PC-3 (cell line): Measurements from ENCODE around the gene UBXN6. TPM values are rescaled to one million over a fixed set of nuclear protein-coding genes. Genes with fewer than 3 reads are reported as not detected.

ENCODE experiments used
- ATAC-seq: fragments of 200-7000 bp; cut with Tn5 transposase; 2 replicates; pipeline ENCODE4 v1.9.1; 2020; ENCODE audit warnings: mild to moderate bottlenecking, moderate library complexity
- Bru-seq: library from RNA; stranded (reverse); fragments of 400-500 nt; gene quantifications from one replicate; lab custom pipeline; 2021; lab: Mats Ljungman, UMichigan
- BruChase-seq, 2 experiments: library from RNA; stranded (reverse); fragments of 400-500 nt; gene quantifications; one replicate each; lab custom pipeline; 2021; lab: Mats Ljungman, UMichigan
- BruUV-seq: library from RNA; stranded (reverse); fragments of 400-500 nt; replicated peaks from 2 replicates; lab custom pipeline; 2021; lab: Mats Ljungman, UMichigan
- CTCF ChIA-PET: fragments of 300-600 bp; sonication (Branson Sonifier 250); formaldehyde crosslinking; loops from one replicate; lab custom pipeline; 2022; ENCODE audit warnings: antibody characterized with exemption; lab: Charles Lee
- POLR2A ChIA-PET: fragments of 300-600 bp; sonication (Branson Sonifier 250); formaldehyde crosslinking; loops from one replicate; lab custom pipeline; 2022; ENCODE audit warnings: antibody characterized with exemption; ENCODE audit not compliant: unreplicated experiment; lab: Charles Lee
- DNase-seq: peaks from one replicate; pipeline ENCODE4 v3.0.0-alpha.2; 2015
- H2AFZ ChIP-seq: fragments of 300-600 bp; sonication (generic); 2 replicates; pipeline ENCODE4 v1.6.0; 2016; ENCODE audit warnings: antibody characterized with exemption, low read length
- H3F3A ChIP-seq: fragments of 300-600 bp; sonication (generic); one replicate; pipeline ENCODE4 v1.6.0; 2017; ENCODE audit warnings: antibody characterized with exemption, low read length, control low read depth, mild to moderate bottlenecking; ENCODE audit not compliant: unreplicated experiment
- H3K27ac ChIP-seq: fragments of 300-600 bp; sonication (generic); 2 replicates; pipeline ENCODE4 v1.5.1; 2016; ENCODE audit warnings: mild to moderate bottlenecking, low read length
- H3K27me3 ChIP-seq: fragments of 300-600 bp; sonication (generic); 2 replicates; pipeline ENCODE4 v1.6.1; 2016; ENCODE audit warnings: low read length, mixed read lengths
- H3K36me3 ChIP-seq: fragments of 300-600 bp; sonication (generic); 2 replicates; pipeline ENCODE4 v1.6.1; 2016; ENCODE audit warnings: low read depth, mixed run types, low read length, mixed read lengths
- H3K4me1 ChIP-seq: fragments of 300-600 bp; sonication (generic); 2 replicates; pipeline ENCODE4 v1.5.1; 2016; ENCODE audit warnings: low read length; ENCODE audit not compliant: insufficient read depth
- H3K4me2 ChIP-seq: fragments of 300-600 bp; sonication (generic); 2 replicates; pipeline ENCODE4 v1.6.0; 2016; ENCODE audit warnings: low read length
- H3K4me3 ChIP-seq: fragments of 300-600 bp; sonication (generic); 2 replicates; pipeline ENCODE4 v1.5.1; 2016; ENCODE audit warnings: mild to moderate bottlenecking, low read length, mixed read lengths
- H3K79me2 ChIP-seq: fragments of 300-600 bp; sonication (generic); 2 replicates; pipeline ENCODE4 v1.6.1; 2017; ENCODE audit warnings: low read length, mixed read lengths
- H3K9ac ChIP-seq: fragments of 300-600 bp; sonication (generic); 2 replicates; pipeline ENCODE4 v1.6.0; 2016; ENCODE audit warnings: mild to moderate bottlenecking, low read length
- H3K9me2 ChIP-seq: fragments of 300-600 bp; sonication (generic); replicated peaks from 2 replicates; pipeline ENCODE4 v1.6.1; 2016; ENCODE audit warnings: mixed run types, low read length, mixed read lengths
- H3K9me3 ChIP-seq: fragments of 300-600 bp; sonication (generic); 2 replicates; pipeline ENCODE4 v1.6.1; 2016; ENCODE audit warnings: low read length, mixed read lengths
- H4K20me1 ChIP-seq: fragments of 300-600 bp; sonication (generic); 2 replicates; pipeline ENCODE4 v1.6.1; 2016; ENCODE audit warnings: low read length, mixed read lengths
- CTCF ChIP-seq: fragments of 300-600 bp; sonication (generic); conservative IDR thresholded peaks from 2 replicates; pipeline ENCODE4 v1.5.1; 2017; ENCODE audit warnings: antibody characterized with exemption, low read depth, mild to moderate bottlenecking, low read length
- EZH2 ChIP-seq: fragments of 300-600 bp; sonication (generic); IDR thresholded peaks from one replicate; pipeline ENCODE4 v1.6.1; 2017; ENCODE audit warnings: antibody characterized with exemption, mild to moderate bottlenecking, low read length; ENCODE audit not compliant: unreplicated experiment
- EZH2phosphoT487 ChIP-seq: fragments of 300-600 bp; sonication (generic); IDR thresholded peaks from 2 replicates; pipeline ENCODE4 v1.6.1; 2018; ENCODE audit warnings: mild to moderate bottlenecking, antibody characterized with exemption, low read length, borderline replicate concordance
- intact Hi-C: fragments of 100-400 bp; cut with micrococcal nuclease; formaldehyde crosslinking; loops from 2 replicates; pipeline ENCODE4 v1.9.0; 2023
- long read RNA-seq: library from polyadenylated mRNA; unstranded; transcript quantifications from one replicate; pipeline ENCODE4 v2.0.0, GENCODE V29; 2021; ENCODE audit not compliant: unreplicated experiment
- total RNA-seq: library from RNA; depleted of rRNA; stranded (reverse); fragments of >200 nt; gene quantifications from 2 replicates; pipeline ENCODE4 v1.2.3, GENCODE V29; 2014; rRNA removed

The UBXN6 gene
- 64.0 and 86.1 TPM in 2 replicates for total RNA-seq
- percentile 61 among the genes with signal in this experiment for Bru-seq, nascent RNA
- BruChase-seq, experiment 1, labeled RNA remaining after a 6-hour chase, result percentile 80 among the genes with signal in this experiment
- BruChase-seq, experiment 2, labeled RNA remaining after a 2-hour chase, result percentile 75 among the genes with signal in this experiment
- long read RNA-seq, full-length matches to known transcripts, result 81 of 127 reads
- long read RNA-seq, partial matches to known transcripts, result 33 of 127 reads
- long read RNA-seq, other reads (novel, unspliced or antisense), result 13 of 127 reads

- peak within 1 kb of the TSS; percentile 90 for H2AFZ ChIP-seq
- TF ChIP-seq CTCF (no peak), EZH2 (no peak), EZH2phosphoT487 (no peak)
- H4K20me1 ChIP-seq, result no peaks in the 10 kb centered on the region
- peak within 1 kb of the TSS; percentile 81 for H3K4me3 ChIP-seq
- H3K27ac ChIP-seq, result peak within 1 kb of the TSS; percentile 5; the same call in 1 of the 2 replicates
- peak; percentile 94 for DNase-seq
- H3K79me2 ChIP-seq, result peaks cover 17% of the 10 kb centered on the region
- CTCF ChIA-PET, result no interaction called here
- intact Hi-C loops, result loop anchor here (2.0 kb wide), 1 partner anchor 211 kb away; the partner anchor contains the start of gene YJU2
- no peaks in the 10 kb centered on the region for H3K36me3 ChIP-seq
- ATAC-seq, result peak; percentile 83
- no TSS peak for BruUV-seq
- POLR2A ChIA-PET, result interaction anchor here (0.6 kb wide), 1 partner anchor 14 kb away, joined by 14 read pairs; no protein-coding TSS in a partner anchor
- no peaks in the 10 kb centered on the region; the same call in 1 of the 2 replicates for H3K4me1 ChIP-seq
- H3K9ac ChIP-seq, result peak within 1 kb of the TSS; percentile 71
- no peaks in the 10 kb centered on the region for H3K9me3 ChIP-seq
- H3F3A ChIP-seq, result no peaks in the 10 kb centered on the region
- H3K27me3 ChIP-seq, result no peaks in the 10 kb centered on the region
- H3K4me2 ChIP-seq, result peak within 1 kb of the TSS; percentile 88
- H3K9me2 ChIP-seq, result no peaks in the 10 kb centered on the region
These were observed at the start of gene UBXN6 for GRCh38 chr19:4457654-4458395. Gene UBXN6 (minus strand): TSS chr19:4457794. CDS start chr19:4457697, 97 bp downstream.

GRCh38 chr19:4507150-4507452 is 49.5 kb upstream of the UBXN6 start:
- intact Hi-C loops, result no loop called here
- Histone ChIP-seq H4K20me1 (no peaks in the 10 kb centered on the region), H2AFZ (no peak overlapping the region), H3K4me1 (peaks cover 8% of the 10 kb centered on the region), H3K36me3 (no peaks in the 10 kb centered on the region), H3K27ac (no peak overlapping the region), H3K9me2 (no peaks in the 10 kb centered on the region), H3F3A (no peaks in the 10 kb centered on the region), H3K4me2 (no peak overlapping the region), H3K9me3 (no peaks in the 10 kb centered on the region), H3K79me2 (no peaks in the 10 kb centered on the region), H3K4me3 (no peak overlapping the region), H3K27me3 (no peaks in the 10 kb centered on the region), H3K9ac (no peak overlapping the region)
- ChIA-PET POLR2A (interaction anchor here (0.5 kb wide), 1 partner anchor 18 kb away, joined by 3 read pairs; no protein-coding TSS in a partner anchor), CTCF (no interaction called here)
- no peak for DNase-seq
- no peak for ATAC-seq
- BruUV-seq, result no TSS peak
- TF ChIP-seq CTCF (no peak), EZH2 (no peak), EZH2phosphoT487 (no peak)
